ENCODE results near the gene LEUTX.

DNA sequence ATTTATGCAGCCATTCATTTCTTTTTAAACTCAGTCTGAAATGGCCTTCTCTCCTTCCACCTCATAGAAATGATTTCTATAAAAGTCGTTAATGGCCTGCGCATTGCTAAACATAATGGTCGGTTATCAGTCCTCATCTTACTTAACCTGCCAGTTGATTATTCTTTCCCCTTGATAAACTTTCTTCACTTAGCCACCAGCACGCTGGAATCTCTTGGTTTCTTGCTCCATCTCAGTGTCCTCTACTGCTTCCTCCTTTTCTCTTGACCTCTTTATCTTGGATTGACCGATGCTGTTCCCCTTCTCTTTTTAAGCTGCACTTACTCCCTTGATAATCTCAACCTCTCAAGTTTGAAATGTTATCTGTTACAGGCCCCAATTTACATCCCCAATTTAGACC lies 28.7 kb upstream of the LEUTX start:
- TF ChIP-seq, protein P1, sequence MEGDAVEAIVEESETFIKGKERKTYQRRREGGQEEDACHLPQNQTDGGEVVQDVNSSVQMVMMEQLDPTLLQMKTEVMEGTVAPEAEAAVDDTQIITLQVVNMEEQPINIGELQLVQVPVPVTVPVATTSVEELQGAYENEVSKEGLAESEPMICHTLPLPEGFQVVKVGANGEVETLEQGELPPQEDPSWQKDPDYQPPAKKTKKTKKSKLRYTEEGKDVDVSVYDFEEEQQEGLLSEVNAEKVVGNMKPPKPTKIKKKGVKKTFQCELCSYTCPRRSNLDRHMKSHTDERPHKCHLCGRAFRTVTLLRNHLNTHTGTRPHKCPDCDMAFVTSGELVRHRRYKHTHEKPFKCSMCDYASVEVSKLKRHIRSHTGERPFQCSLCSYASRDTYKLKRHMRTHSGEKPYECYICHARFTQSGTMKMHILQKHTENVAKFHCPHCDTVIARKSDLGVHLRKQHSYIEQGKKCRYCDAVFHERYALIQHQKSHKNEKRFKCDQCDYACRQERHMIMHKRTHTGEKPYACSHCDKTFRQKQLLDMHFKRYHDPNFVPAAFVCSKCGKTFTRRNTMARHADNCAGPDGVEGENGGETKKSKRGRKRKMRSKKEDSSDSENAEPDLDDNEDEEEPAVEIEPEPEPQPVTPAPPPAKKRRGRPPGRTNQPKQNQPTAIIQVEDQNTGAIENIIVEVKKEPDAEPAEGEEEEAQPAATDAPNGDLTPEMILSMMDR (conservative IDR thresholded peaks at IDR 0.05; ENCODE audit: low read depth in 2 of 2), result no peak
- TF ChIP-seq EZH2 (IDR thresholded peaks at IDR 0.05; ENCODE audit: low read depth, unreplicated experiment) (no peak), POLR2AphosphoS5 (IDR thresholded peaks at IDR 0.05; ENCODE audit: low read depth) (no peak), CREB1 (CRISPR knock-in tag; IDR thresholded peaks at IDR 0.05; ENCODE audit: low read depth) (no peak), ZNF331 (CRISPR knock-in tag; IDR thresholded peaks at IDR 0.05; ENCODE audit: low read depth) (no peak), EZH2phosphoT487 (IDR thresholded peaks at IDR 0.05; ENCODE audit: unreplicated experiment) (no peak), NANOG (IDR thresholded peaks at IDR 0.05; ENCODE audit: borderline replicate concordance) (no peak), JUNB (IDR thresholded peaks at IDR 0.05; ENCODE audit: unreplicated experiment) (no peak)
- TF ChIP-seq, protein P2, sequence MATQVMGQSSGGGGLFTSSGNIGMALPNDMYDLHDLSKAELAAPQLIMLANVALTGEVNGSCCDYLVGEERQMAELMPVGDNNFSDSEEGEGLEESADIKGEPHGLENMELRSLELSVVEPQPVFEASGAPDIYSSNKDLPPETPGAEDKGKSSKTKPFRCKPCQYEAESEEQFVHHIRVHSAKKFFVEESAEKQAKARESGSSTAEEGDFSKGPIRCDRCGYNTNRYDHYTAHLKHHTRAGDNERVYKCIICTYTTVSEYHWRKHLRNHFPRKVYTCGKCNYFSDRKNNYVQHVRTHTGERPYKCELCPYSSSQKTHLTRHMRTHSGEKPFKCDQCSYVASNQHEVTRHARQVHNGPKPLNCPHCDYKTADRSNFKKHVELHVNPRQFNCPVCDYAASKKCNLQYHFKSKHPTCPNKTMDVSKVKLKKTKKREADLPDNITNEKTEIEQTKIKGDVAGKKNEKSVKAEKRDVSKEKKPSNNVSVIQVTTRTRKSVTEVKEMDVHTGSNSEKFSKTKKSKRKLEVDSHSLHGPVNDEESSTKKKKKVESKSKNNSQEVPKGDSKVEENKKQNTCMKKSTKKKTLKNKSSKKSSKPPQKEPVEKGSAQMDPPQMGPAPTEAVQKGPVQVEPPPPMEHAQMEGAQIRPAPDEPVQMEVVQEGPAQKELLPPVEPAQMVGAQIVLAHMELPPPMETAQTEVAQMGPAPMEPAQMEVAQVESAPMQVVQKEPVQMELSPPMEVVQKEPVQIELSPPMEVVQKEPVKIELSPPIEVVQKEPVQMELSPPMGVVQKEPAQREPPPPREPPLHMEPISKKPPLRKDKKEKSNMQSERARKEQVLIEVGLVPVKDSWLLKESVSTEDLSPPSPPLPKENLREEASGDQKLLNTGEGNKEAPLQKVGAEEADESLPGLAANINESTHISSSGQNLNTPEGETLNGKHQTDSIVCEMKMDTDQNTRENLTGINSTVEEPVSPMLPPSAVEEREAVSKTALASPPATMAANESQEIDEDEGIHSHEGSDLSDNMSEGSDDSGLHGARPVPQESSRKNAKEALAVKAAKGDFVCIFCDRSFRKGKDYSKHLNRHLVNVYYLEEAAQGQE (IDR thresholded peaks at IDR 0.05; ENCODE audit: unreplicated experiment), result no peak
- TF ChIP-seq, protein P3, sequence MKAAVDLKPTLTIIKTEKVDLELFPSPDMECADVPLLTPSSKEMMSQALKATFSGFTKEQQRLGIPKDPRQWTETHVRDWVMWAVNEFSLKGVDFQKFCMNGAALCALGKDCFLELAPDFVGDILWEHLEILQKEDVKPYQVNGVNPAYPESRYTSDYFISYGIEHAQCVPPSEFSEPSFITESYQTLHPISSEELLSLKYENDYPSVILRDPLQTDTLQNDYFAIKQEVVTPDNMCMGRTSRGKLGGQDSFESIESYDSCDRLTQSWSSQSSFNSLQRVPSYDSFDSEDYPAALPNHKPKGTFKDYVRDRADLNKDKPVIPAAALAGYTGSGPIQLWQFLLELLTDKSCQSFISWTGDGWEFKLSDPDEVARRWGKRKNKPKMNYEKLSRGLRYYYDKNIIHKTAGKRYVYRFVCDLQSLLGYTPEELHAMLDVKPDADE (IDR thresholded peaks at IDR 0.05), result no peak
